ENCODE data around the gene SORCS2.

Gene SORCS2

GRCh38 chr4:7172508-7172907 is 19.8 kb upstream of the SORCS2 start:
- ChIA-PET POLR2A (no interaction called here), CTCF (no interaction called here)
- H3K4me3 ChIP-seq (ENCODE audit: low read depth, low read length) = no peak overlapping the region
- TF ChIP-seq ZNF548 (tag by site-specific recombination; IDR thresholded peaks at IDR 0.05) (peak; percentile 77), ZNF692 (tag by site-specific recombination; IDR thresholded peaks at IDR 0.05) (no peak)
- no peaks in the 10 kb centered on the region for H3K36me3 ChIP-seq (ENCODE audit: control insufficient read depth in 2 of 2, insufficient read depth in 1 of 2, low read length in 2 of 2)
- no peak overlapping the region for H3K27ac ChIP-seq (ENCODE audit: extremely low read depth, low read depth, low read length)
- no peaks in the 10 kb centered on the region for H3K4me1 ChIP-seq (ENCODE audit: control insufficient read depth, insufficient read depth, low read length)
- no peaks in the 10 kb centered on the region for H3K9me3 ChIP-seq (ENCODE audit: control insufficient read depth, insufficient read depth, low read depth, low read length)

- TF ChIP-seq ZBTB7A (tag by site-specific recombination; IDR thresholded peaks at IDR 0.05; ENCODE audit: low read depth) (no peak), ZNF350 (tag by site-specific recombination; IDR thresholded peaks at IDR 0.05) (no peak), IKZF3 (tag by site-specific recombination; IDR thresholded peaks at IDR 0.05) (no peak), ZNF214 (tag by site-specific recombination; IDR thresholded peaks at IDR 0.05; ENCODE audit: borderline replicate concordance) (no peak), HOXA7 (CRISPR knock-in tag; IDR thresholded peaks at IDR 0.05; ENCODE audit: borderline replicate concordance) (no peak), ZNF155 (tag by site-specific recombination; IDR thresholded peaks at IDR 0.05) (no peak), ZNF610 (tag by site-specific recombination; IDR thresholded peaks at IDR 0.05; ENCODE audit: borderline replicate concordance) (no peak), ZNF555 (tag by site-specific recombination; conservative IDR thresholded peaks at IDR 0.05) (no peak)
- Histone ChIP-seq H3K4me3 (ENCODE audit: low read depth, low read length) (no peak overlapping the region), H3K36me3 (ENCODE audit: control insufficient read depth in 2 of 2, insufficient read depth in 1 of 2, low read length in 2 of 2) (no peaks in the 10 kb centered on the region), H3K4me1 (ENCODE audit: control insufficient read depth, insufficient read depth, low read length) (no peaks in the 10 kb centered on the region), H3K9me3 (ENCODE audit: control insufficient read depth, insufficient read depth, low read depth, low read length) (no peaks in the 10 kb centered on the region), H3K27ac (ENCODE audit: extremely low read depth, low read depth, low read length) (no peak overlapping the region)
- ChIA-PET POLR2A (no interaction called here), CTCF (no interaction called here)
Measured at GRCh38 chr4:7172946-7173345, 19.4 kb upstream of the SORCS2 start.

- Histone ChIP-seq H3K36me3 (ENCODE audit: control insufficient read depth in 2 of 2, insufficient read depth in 1 of 2, low read length in 2 of 2) (no peaks in the 10 kb centered on the region), H3K4me1 (ENCODE audit: control insufficient read depth, insufficient read depth, low read length) (no peaks in the 10 kb centered on the region), H3K4me3 (ENCODE audit: low read depth, low read length) (no peak overlapping the region), H3K9me3 (ENCODE audit: control insufficient read depth, insufficient read depth, low read depth, low read length) (no peaks in the 10 kb centered on the region), H3K27ac (ENCODE audit: extremely low read depth, low read depth, low read length) (no peak overlapping the region)
- ChIA-PET CTCF (no interaction called here), POLR2A (interaction anchor here (0.6 kb wide), 1 partner anchor 16 kb away, joined by 3 read pairs; no protein-coding TSS in a partner anchor)
- TF ChIP-seq HIC1 (tag by site-specific recombination; IDR thresholded peaks at IDR 0.05) = no peak
- TF ChIP-seq ZNF600 (tag by site-specific recombination; IDR thresholded peaks at IDR 0.05) = no peak
- no peak for TF ChIP-seq ZBTB7A (tag by site-specific recombination; IDR thresholded peaks at IDR 0.05; ENCODE audit: low read depth)
- TF ChIP-seq ZNF146 (tag by site-specific recombination; IDR thresholded peaks at IDR 0.05) = no peak
- no peak for TF ChIP-seq ZBTB11 (tag by site-specific recombination; conservative IDR thresholded peaks at IDR 0.05; ENCODE audit: low read depth)
- TF ChIP-seq ZNF280D (tag by site-specific recombination; IDR thresholded peaks at IDR 0.05) = no peak
- TF ChIP-seq ZNF555 (tag by site-specific recombination; conservative IDR thresholded peaks at IDR 0.05) = no peak
- no peak for TF ChIP-seq GLI2 (tag by site-specific recombination; IDR thresholded peaks at IDR 0.05; ENCODE audit: borderline replicate concordance, low read depth)
- no peak for TF ChIP-seq KLF9 (tag by site-specific recombination; IDR thresholded peaks at IDR 0.05; ENCODE audit: low read depth)
- TF ChIP-seq ZNF37A (tag by site-specific recombination; IDR thresholded peaks at IDR 0.05) = no peak
- no peak for TF ChIP-seq ZNF211 (tag by site-specific recombination; IDR thresholded peaks at IDR 0.05; ENCODE audit: low read depth)
- TF ChIP-seq ZNF510 (tag by site-specific recombination; IDR thresholded peaks at IDR 0.05; ENCODE audit: insufficient replicate concordance) = no peak
- TF ChIP-seq ZNF544 (tag by site-specific recombination; IDR thresholded peaks at IDR 0.05) = no peak
Measured at GRCh38 chr4:7173841-7174449, 18.4 kb upstream of the SORCS2 start.

Data from HEK293 (cell line).